Cardiac muscle cell (in vitro differentiated cells and primary cell): Measurements from ENCODE around the gene DENND4A. TPM values are rescaled to one million over a fixed set of nuclear protein-coding genes. Genes with fewer than 3 reads are reported as not detected.
A peak's percentile ranks its signal among the peaks of the same experiment; 100 is the strongest.

ENCODE experiments used
- DNase-seq, 2 donors: peaks; one replicate each; pipeline versions ENCODE4 v3.0.0 to v3.0.0-alpha.2; 2010 to 2017; ENCODE audit warnings: low read depth in 1 of 2, low spot score in 1 of 2
- H3K27ac ChIP-seq: fragments of 200-600 bp; sonication (generic); 2 replicates; pipeline ENCODE4 v1.5.1; 2016
- H3K27me3 ChIP-seq: fragments of 200-600 bp; sonication (generic); 2 replicates; pipeline ENCODE4 v1.6.0; 2016; ENCODE audit warnings: control low read depth
- H3K36me3 ChIP-seq: fragments of 200-600 bp; sonication (generic); 2 replicates; pipeline ENCODE4 v1.5.1; 2016; ENCODE audit warnings: control low read depth
- H3K4me1 ChIP-seq: fragments of 200-600 bp; sonication (generic); 2 replicates; pipeline ENCODE4 v1.8.1; 2017; ENCODE audit warnings: low read depth, mild to moderate bottlenecking, mixed run types
- H3K4me3 ChIP-seq: fragments of 200-600 bp; sonication (generic); 2 replicates; pipeline ENCODE4 v1.5.1; 2016; ENCODE audit warnings: mild to moderate bottlenecking
- H3K9me3 ChIP-seq: fragments of 200-600 bp; sonication (generic); 2 replicates; pipeline ENCODE4 v1.5.1; 2017; ENCODE audit warnings: low read depth, mild to moderate bottlenecking, control low read depth
- CTCF ChIP-seq: IDR thresholded peaks from 2 replicates; pipeline ENCODE4 v1.5.1; 2012; ENCODE audit warnings: low read depth, mild to moderate bottlenecking, low read length
- polyA plus RNA-seq: library from polyadenylated mRNA; unstranded; fragments of >200 nt; fragmentation: Nextera tagmentation; extraction: Ambion mirVana; gene quantifications from 2 replicates; pipeline ENCODE4 v1.2.1, GENCODE V29; 2016
- total RNA-seq: library from RNA; depleted of rRNA; stranded (reverse); fragments of >200 nt; gene quantifications from 2 replicates; pipeline ENCODE4 v1.2.3, GENCODE V29; 2016

DENND4A gene
- total and polyA plus RNA-seq, 2 experiments from 2014 or later: 3.5 to 7.7 TPM

- no peak overlapping the region for H3K27ac ChIP-seq
- no peaks in the 10 kb centered on the region for H3K9me3 ChIP-seq
- H3K4me3 ChIP-seq: no peak overlapping the region
- no peaks in the 10 kb centered on the region for H3K27me3 ChIP-seq
- DNase-seq: no peak
- no peaks in the 10 kb centered on the region for H3K36me3 ChIP-seq
- no peak for TF ChIP-seq CTCF
- H3K4me1 ChIP-seq: no peaks in the 10 kb centered on the region
Measured at GRCh38 chr15:65680544-65680943, 111.5 kb downstream of the DENND4A start.

- no peak overlapping the region for H3K27ac ChIP-seq
- no peaks in the 10 kb centered on the region for H3K27me3 ChIP-seq
- H3K4me1 ChIP-seq: no peaks in the 10 kb centered on the region
- H3K36me3 ChIP-seq: peaks cover 4% of the 10 kb centered on the region
- H3K4me3 ChIP-seq: no peak overlapping the region
- DNase-seq: no peak
- no peaks in the 10 kb centered on the region for H3K9me3 ChIP-seq
- TF ChIP-seq CTCF: no peak
Measured at GRCh38 chr15:65676123-65676522, 116.0 kb downstream of the DENND4A start.

- Histone ChIP-seq H3K4me3 (no peak overlapping the region), H3K4me1 (no peaks in the 10 kb centered on the region), H3K9me3 (no peaks in the 10 kb centered on the region), H3K27me3 (no peaks in the 10 kb centered on the region), H3K36me3 (peaks cover 9% of the 10 kb centered on the region), H3K27ac (no peak overlapping the region)
- no peak for TF ChIP-seq CTCF
- DNase-seq: no peak
Measured at GRCh38 chr15:65675551-65675950, 116.5 kb downstream of the DENND4A start.

- peak in 1 of 2 donors; percentile 40 for DNase-seq
- H3K9me3 ChIP-seq: no peaks in the 10 kb centered on the region
- H3K4me3 ChIP-seq: no peak overlapping the region
- H3K27me3 ChIP-seq: no peaks in the 10 kb centered on the region
- TF ChIP-seq CTCF: no peak
- H3K27ac ChIP-seq: no peak overlapping the region
- H3K4me1 ChIP-seq: no peaks in the 10 kb centered on the region
- H3K36me3 ChIP-seq: peaks cover 18% of the 10 kb centered on the region
Measured at GRCh38 chr15:65666257-65666656, 125.8 kb downstream of the DENND4A start.

GRCh38 chr15:65663521-65663920, 128.6 kb downstream of the DENND4A start:
- no peak for TF ChIP-seq CTCF
- Histone ChIP-seq H3K4me1 (peaks cover 4% of the 10 kb centered on the region), H3K27me3 (no peaks in the 10 kb centered on the region), H3K9me3 (no peaks in the 10 kb centered on the region), H3K4me3 (no peak overlapping the region), H3K36me3 (peaks cover 4% of the 10 kb centered on the region), H3K27ac (no peak overlapping the region)
- no peak for DNase-seq

- Histone ChIP-seq H3K9me3 (no peaks in the 10 kb centered on the region), H3K36me3 (no peaks in the 10 kb centered on the region), H3K27me3 (no peaks in the 10 kb centered on the region), H3K27ac (no peak overlapping the region), H3K4me3 (no peak overlapping the region), H3K4me1 (peaks cover 12% of the 10 kb centered on the region)
- peak in 1 of 2 donors; percentile 40 for DNase-seq
- TF ChIP-seq CTCF: no peak
Measured at GRCh38 chr15:65660927-65661326, 131.2 kb downstream of the DENND4A start.
